CD1c-positive myeloid dendritic cell (primary cell): ENCODE data around the gene PRMT6.
"Not testable (repeated sequence)": the region's sequence is repeated elsewhere in the genome, so short reads cannot be mapped to it uniquely, and the experiment has no call there.

Source experiments
- DNase-seq: peaks from one replicate; pipeline ENCODE4 v3.0.0-alpha.2; 2016; ENCODE audit errors: extremely low spot score

Gene PRMT6

GRCh38 chr1:107056426-107057196 is at the start of gene PRMT6:
Gene PRMT6, plus strand, starts transcription at chr1:107056674. Its CDS starts 42 bp downstream, at chr1:107056716.
- DNase-seq: peak; percentile 84

DNA sequence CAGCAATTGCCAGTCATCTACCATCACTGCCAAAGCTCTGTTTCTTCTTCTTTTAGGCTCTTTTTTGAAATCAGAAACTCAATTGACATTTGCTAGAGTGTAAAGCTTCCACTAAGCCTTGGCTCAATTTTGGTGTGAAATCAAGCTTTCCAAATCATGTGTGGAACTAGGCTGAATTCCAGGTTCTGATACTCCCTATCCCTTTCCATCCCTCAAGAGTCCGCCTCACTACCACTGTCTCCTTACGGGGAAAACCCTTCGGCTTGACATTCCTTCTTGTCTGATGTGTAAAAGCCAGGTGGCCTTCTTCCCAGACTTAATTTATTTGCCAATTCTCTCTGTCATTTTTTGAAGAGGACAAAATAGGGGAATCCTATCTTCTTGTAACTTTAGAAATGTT is 47.2 kb upstream of the PRMT6 start:
- DNase-seq: no peak

GRCh38 chr1:107010582-107010981 is 45.9 kb upstream of the PRMT6 start:
- DNase-seq: no peak

DNA sequence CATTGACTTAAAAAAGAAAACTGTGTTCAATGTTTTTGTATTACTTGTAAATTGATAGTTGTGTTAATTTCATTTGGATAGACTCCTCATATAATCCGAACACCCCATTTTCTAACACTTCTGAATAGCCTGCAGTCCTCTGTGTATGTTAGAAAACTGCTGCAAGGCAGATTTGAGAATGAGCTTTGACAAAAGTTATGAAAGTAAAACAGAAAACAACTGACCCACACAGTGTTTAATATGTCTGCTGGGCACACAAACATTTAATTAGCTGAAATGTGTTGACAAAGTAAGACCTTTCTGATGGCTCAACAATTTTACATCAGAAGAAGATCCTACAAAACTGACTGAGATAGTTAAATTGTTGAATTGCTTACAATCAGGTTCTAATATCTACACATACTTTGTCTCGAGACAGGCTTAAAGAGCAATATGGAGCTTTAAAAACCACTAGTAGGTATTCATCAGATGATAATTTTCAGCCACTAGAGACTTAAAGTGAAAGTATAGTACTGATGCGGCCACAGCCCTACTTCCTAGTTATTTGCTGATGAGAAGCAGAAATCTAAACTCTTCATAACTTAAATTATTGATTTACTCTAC is 40.0 kb upstream of the PRMT6 start:
- DNase-seq: no peak

DNA sequence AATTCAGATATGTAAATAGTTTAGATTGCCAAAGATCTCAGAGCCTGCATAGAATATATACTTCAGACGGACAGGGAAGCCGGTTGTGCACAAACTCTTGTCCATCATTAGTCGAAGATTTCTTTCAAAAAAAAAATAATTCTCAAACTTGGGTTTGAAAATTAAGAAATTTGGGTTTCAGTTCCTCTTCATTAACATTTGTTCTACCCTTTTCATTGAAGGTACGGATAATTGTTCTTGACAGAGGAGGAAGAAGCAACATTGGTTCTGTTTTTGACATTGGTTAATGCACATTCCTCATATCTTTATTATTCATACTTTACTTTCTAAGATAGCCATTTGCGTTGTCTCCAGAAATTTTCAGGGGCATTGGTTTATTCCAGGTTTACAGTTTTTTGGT is 38.0 kb upstream of the PRMT6 start:
- DNase-seq: no peak

- no peak for DNase-seq
These were observed 37.3 kb upstream of the PRMT6 start for GRCh38 chr1:107019166-107019565.

- DNase-seq: not testable (repeated sequence)
These were observed 17.6 kb upstream of the PRMT6 start for GRCh38 chr1:107038874-107039273.

DNA sequence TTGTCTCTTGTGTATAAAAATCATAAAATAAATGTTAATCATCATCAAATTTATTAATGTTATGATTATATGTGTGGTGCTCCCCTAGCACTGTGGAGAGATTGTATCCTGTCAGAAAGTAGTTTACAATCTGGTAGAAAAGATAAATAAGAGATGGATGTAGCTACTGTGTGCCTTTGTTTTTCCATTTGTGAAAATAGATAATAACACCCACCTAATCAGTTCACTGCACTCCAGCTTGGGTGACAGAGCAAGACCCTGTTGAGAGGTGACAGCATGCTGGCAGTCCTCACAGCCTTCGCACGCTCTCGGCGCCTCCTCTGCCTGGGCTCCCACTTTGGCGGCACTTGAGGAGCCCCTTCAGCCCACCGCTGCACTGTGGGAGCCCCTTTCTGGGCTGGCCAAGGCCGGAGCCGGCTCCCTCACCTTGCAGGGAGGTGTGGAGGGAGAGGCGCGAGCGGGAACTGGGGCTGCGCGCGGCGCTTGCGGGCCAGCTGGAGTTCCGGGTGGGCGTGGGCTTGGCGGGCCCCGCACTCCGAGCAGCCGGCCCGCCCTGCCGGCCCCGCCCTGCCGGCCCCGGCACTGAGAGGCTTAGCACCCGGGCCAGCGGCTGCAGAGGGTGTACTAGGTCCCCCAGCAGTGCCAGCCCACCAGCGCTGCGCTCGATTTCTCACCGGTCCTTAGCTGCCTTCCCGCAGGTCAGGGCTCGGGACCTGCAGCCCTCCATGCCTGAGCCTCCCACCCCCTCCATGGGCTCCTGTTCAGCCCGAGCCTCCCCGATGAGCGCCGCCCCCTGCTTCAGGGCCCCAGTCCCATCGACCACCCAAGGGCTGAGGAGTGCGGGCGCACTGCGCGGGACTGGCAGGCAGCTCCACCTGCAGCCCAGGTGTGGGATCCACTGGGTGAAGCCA is 11.9 kb upstream of the PRMT6 start:
- not testable (repeated sequence) for DNase-seq

GRCh38 chr1:107047602-107048001 is 8.9 kb upstream of the PRMT6 start:
- DNase-seq: no peak

DNA sequence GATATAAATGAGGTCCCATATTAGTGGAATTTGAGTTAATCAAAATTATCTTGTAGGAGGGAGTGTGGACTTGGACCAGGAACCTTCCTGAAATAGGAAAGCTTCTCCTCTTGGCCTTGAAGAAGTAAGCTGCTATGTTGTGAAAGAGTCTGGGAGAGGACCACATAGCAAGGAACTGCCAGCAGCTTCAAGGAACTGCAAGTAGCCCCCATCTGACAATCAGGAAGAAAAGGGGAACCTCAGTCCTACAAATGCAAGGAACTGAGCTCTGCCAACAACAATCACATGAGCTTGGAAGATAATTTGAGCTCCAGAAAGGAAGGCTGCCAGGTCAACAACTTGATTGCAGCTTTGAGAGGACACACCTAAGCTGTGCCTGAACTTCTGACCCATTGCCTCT is 8.2 kb upstream of the PRMT6 start:
- peak; percentile 24 for DNase-seq

GRCh38 chr1:107051266-107051665 is 5.2 kb upstream of the PRMT6 start:
- DNase-seq: no peak

DNA sequence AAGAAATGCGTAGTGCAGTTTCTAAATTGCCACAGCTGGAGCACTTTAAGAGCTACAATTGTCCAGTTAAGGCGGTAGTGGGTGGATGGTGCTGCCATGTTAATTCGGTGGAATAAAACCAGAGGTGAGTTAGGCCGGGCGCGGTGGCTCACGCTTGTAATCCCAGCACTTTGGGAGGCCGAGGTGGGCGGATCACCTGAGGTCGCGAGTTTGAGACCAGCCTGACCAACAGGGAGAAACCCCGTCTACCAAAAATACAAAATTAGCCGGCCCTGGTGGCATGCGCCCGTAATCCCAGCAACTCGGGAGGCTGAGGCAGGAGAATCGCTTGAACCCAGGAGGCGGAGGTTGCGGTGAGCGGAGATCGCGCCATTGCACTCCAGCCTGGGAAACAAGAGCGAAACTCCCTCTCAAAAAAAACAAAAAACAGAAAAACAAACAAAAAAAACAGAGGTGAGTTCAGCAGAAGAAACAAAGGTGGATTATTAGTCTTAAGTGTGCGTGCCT is 502 bp upstream of the PRMT6 start:
- DNase-seq: not testable (repeated sequence)

GRCh38 chr1:107057197-107058133 is 991 bp downstream of the PRMT6 start:
- peak; percentile 53 for DNase-seq

DNA sequence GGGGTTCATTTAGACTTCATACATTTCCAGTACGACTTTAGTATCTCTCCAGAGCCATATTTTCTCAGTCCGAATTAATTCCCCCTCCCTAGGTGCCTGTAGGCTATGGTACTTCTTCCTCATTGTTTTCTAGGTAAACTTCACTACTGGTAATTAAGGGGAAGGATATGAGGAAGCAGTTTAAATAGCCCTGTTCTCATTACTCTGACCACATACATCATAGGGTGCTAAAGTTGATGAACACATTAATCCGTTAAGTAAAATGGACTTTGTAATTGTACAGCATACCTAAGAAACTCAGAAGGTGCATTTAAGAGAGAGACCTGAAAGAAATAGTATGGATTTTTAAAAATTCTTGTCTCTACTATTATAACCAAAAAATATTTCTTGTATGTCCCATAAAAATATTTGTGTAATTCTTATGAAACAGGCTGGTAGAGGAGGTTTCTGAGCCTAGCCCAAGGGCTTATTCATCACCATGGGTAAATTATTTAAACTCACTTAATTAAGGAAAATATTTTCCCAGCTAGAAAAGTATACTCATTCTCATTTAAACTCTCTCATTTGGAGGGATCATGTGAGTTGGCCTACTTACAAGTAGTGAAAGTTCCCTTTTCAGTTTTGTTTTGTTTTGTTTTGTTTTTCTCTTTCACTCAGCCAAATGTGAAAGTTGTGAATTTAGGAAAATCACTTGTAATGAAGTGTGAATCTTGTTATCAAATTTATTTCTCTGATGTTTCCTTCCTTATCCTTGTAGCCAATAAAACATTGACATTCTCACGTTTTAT is 2.0 kb downstream of the PRMT6 start:
- DNase-seq: peak; percentile 20

DNA sequence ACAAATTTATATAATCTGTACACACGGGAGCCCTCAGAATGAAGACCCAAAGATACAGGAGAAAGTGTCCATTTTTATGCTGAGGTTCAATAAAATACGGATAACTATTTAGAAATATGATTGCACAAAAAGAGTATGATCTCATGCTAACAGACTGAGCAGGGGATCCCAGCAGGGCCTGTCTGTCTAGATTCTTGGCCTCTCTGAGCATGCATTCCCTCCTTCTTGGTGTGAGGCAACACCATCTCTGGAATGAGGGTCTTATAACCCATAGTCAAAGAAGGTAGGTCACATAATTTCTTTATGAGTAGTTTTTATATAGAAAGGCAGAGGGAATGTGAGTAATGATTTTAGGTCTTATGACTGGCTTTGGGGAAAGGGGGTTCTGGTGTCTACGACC is 5.4 kb downstream of the PRMT6 start:
- DNase-seq: no peak

DNA sequence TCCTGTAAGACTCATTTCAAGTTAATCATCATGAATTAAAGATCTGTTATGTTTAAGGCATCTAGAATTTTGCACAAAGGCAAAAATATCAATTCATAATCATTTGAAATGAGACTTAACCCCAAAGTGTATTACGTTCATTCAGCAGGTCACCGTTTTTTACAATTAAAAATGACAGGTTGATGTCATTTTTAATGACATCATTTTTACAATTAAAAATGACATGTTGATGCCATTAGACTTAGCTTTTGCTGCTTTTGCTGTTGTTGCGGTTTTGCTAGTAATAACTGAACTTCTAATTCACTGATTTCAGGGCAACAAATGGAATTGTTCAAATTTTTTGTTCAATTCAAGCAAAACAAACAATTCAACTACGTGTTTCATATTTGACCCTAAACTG is 17.0 kb downstream of the PRMT6 start:
- DNase-seq: no peak

DNA sequence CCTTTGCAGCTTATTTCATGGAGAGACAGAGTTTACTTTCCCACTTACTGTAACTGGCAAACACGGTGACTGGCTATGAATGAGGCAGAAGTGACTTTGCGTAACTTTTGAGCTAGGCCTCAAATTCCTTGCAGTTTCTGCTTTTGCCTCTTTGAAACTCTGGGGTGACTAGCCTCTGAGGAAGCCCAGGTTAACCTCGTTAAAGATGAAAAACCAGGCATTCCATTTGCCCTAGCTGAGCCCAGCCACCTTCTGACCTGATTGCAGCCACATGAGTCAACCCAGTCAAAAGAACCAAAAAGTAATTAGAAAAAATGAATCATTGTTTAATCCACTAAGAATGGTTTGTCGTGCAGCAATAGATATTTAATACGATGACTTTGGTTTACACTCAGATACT is 20.4 kb downstream of the PRMT6 start:
- no peak for DNase-seq

- DNase-seq: no peak
These were observed 22.8 kb downstream of the PRMT6 start for GRCh38 chr1:107079249-107079648.

GRCh38 chr1:107081102-107081501 is 24.6 kb downstream of the PRMT6 start:
- no peak for DNase-seq

DNA sequence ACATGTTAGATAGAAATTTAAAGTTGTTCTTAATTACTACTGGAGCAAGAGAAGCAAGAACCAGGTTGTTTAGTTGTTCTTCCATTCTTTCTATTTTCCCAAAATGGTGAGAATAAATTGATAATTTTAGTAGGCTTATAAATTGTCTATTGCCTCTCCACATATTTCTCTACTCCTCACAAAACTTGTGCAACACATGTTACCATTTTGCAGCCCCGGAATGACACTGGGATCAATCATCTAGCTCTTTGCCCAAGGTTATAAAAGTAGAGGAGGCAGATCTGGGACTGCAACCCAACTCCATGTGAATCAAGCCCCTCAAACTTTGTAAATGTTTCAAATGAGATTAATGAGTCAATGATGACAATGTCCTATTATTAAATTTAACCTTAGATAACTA is 34.9 kb downstream of the PRMT6 start:
- DNase-seq: no peak
